Activated CD4-positive, alpha-beta T cell treated with anti-CD3 and anti-CD28 coated beads for 36 hours (primary cell): ENCODE results near the gene VPS33A. TPM values are rescaled to one million over a fixed set of nuclear protein-coding genes. Genes with fewer than 3 reads are reported as not detected.

Source experiments
- ATAC-seq: fragments of 200-7000 bp; cut with Tn5 transposase; one replicate; pipeline ENCODE4 v1.10.0; 2021; ENCODE audit warnings: mild to moderate bottlenecking, moderate library complexity
- CTCF ChIA-PET: fragments of 350-600 bp; sonication (Branson Sonifier 250); formaldehyde crosslinking; loops from one replicate; lab custom pipeline; 2021; ENCODE audit warnings: antibody characterized with exemption; lab: Charles Lee
- POLR2A ChIA-PET: fragments of 350-600 bp; sonication (Branson Sonifier 250); formaldehyde crosslinking; loops from one replicate; lab custom pipeline; 2021; ENCODE audit warnings: antibody characterized with exemption, inconsistent platforms; lab: Charles Lee
- DNase-seq: peaks from one replicate; pipeline ENCODE4 v3.0.0-alpha.2; 2020
- H3K27ac Mint-ChIP-seq: one replicate; pipeline ENCODE4 v1.8.0; 2021; ENCODE audit warnings: mixed read lengths
- H3K27me3 Mint-ChIP-seq: one replicate; pipeline ENCODE4 v1.8.0; 2021; ENCODE audit warnings: mixed read lengths
- H3K36me3 Mint-ChIP-seq: one replicate; pipeline ENCODE4 v1.8.0; 2021; ENCODE audit warnings: low read depth, mixed read lengths
- H3K4me1 Mint-ChIP-seq: one replicate; pipeline ENCODE4 v1.8.0; 2021; ENCODE audit warnings: mixed read lengths
- H3K4me3 Mint-ChIP-seq: one replicate; pipeline ENCODE4 v1.8.0; 2021; ENCODE audit warnings: mild to moderate bottlenecking, moderate library complexity, mixed read lengths
- H3K9me3 Mint-ChIP-seq: one replicate; pipeline ENCODE4 v1.8.0; 2021; ENCODE audit warnings: low read depth, mixed read lengths
- intact Hi-C, 2 experiments: fragments of 100-400 bp; cut with DNase I in 1 of 2; cut with micrococcal nuclease in 1 of 2; formaldehyde crosslinking; loops; one replicate each; pipeline versions ENCODE4 v1.14.2 to v1.15.1; 2022 to 2024; cut with DNase I, micrococcal nuclease
- total RNA-seq, 2 experiments: library from RNA; stranded (reverse); gene quantifications; one replicate each; pipeline ENCODE4 v1.2.3, GENCODE V29; 2021

Gene VPS33A
- total RNA-seq, 2 experiments from 2014 or later = 24.8 to 26.4 TPM

DNA sequence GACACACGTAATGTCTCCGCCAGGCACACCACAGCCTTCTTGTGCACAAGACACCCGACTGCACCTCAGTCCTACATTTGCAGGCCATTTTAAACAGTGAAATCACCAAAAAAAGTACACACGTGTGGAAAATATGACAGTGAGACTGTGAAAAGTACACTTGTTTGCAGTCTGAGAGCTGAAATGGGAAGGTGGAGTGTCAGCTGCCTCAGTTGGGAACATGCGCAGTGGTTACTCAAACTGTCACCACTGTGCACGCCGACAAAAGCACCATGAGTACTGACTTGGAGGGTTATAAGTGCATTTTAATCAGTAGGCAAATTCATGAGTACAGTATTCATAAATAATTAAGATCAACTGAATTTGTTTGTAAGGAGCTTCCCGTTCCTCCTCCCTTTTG is 15.8 kb downstream of the VPS33A start:
- ATAC-seq (no peak), DNase-seq (no peak)
- Mint-ChIP-seq H3K4me1 (peaks cover 9% of the 10 kb centered on the region), H3K9me3 (no peaks in the 10 kb centered on the region), H3K27ac (no peak overlapping the region), H3K36me3 (peaks cover 24% of the 10 kb centered on the region), H3K4me3 (no peak overlapping the region), H3K27me3 (no peaks in the 10 kb centered on the region)
- ChIA-PET CTCF (interaction anchor here (0.6 kb wide), 1 partner anchor 200 kb away, joined by 3 read pairs; no protein-coding TSS in a partner anchor), POLR2A (no interaction called here)
- intact Hi-C loops = no loop called here

DNA sequence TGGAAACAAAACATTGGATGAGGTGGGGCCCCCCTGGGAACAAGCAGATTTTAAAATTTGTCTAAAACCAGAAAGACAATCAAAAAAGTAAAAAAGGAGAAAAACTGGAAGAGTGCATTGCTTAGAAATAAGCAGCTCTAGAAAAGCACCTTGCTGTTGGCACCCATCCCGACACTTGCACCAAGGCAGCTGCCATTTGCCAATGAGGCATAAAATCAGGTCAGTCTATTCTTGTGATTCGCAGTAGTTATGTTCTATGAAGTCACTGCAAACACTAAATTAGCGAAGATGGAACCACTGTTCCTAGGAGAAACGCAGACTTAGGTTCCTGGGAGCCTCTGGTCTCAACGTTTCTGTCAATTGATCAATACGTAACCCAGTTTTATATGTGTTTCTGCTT is 16.2 kb downstream of the VPS33A start:
- H3K4me3 Mint-ChIP-seq = no peak overlapping the region
- peaks cover 22% of the 10 kb centered on the region for H3K36me3 Mint-ChIP-seq
- ATAC-seq = no peak
- intact Hi-C loops = no loop called here
- H3K9me3 Mint-ChIP-seq = no peaks in the 10 kb centered on the region
- ChIA-PET POLR2A (no interaction called here), CTCF (interaction anchor here (0.6 kb wide), 1 partner anchor 199 kb away, joined by 3 read pairs; no protein-coding TSS in a partner anchor)
- no peaks in the 10 kb centered on the region for H3K27me3 Mint-ChIP-seq
- no peak overlapping the region for H3K27ac Mint-ChIP-seq
- peaks cover 14% of the 10 kb centered on the region for H3K4me1 Mint-ChIP-seq
- DNase-seq = no peak

DNA sequence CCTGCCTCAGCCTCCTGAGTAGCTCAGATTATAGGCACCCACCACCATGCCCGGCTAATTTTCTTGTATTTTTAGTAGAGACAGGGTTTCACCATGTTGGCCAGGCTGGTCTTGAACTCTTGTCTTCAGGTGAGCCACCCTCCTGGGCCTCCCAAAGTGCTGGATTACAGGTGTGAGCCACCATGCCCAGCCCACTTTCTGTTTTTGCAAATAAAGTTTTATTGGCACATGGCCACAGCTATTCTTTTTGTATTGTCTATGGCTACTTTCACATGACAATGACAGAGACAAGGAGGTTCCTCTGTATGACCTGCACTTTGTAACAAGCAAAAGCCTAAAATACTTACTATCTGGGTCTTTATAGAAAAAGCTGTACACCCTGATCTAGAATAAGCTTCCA is 20.7 kb downstream of the VPS33A start:
- H3K4me3 Mint-ChIP-seq = peak overlapping the region; percentile 64
- ChIA-PET CTCF (interaction anchor here (0.5 to 1.5 kb wide), 6 partner anchors 20 to 1772 kb away, joined by 3 to 6 read pairs (median 3); partner anchors contain the start of genes DIABLO and VPS33A), POLR2A (no interaction called here)
- DNase-seq = no peak
- intact Hi-C loops = loop anchor here in 1 of 2 experiments (2.0 kb wide), 1 partner anchor 19 kb away; the partner anchor contains the start of gene DIABLO
- no peaks in the 10 kb centered on the region for H3K9me3 Mint-ChIP-seq
- peaks cover 27% of the 10 kb centered on the region for H3K4me1 Mint-ChIP-seq
- H3K27ac Mint-ChIP-seq = peak overlapping the region; percentile 70
- no peak for ATAC-seq
- H3K27me3 Mint-ChIP-seq = no peaks in the 10 kb centered on the region
- peaks cover 32% of the 10 kb centered on the region for H3K36me3 Mint-ChIP-seq

DNA sequence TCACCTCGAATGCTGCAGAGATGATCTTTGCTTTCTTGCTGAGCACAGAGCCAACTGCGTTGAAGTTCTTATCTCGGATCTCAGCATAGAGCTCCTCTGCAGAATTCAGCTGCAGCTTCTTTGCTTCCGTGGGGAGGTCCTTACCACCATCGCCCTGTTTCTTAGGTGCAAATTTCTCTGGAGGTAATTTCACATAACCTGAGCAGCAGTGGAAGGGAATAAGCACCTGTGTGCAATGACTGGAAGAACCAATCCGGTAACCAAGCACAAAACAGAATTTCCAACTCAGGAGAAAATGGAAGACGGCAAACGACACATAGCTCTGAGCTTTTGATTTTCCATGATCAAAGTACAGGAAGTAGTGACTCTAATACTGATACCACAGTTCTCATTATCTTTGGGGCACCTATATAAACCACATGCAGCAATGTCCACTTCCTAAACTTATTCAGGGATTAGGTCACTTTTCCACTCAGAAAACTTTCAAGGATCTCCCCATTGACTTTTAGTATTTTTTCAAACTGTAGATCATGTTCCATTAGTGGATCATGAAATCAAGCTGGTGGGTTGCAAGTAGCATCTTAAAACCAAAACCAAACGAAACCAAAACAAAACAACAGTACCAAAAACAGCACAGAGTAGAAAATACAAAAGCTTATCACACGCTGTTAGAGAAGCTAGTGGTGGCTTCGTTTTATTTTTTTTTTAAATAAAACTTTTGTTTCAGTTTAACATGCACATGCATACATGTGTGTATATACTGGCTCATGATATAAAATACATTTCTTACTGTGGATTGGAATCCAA is 21.5 kb downstream of the VPS33A start:
- ATAC-seq (peak; percentile 84), DNase-seq (no peak)
- H3K27me3 Mint-ChIP-seq = no peaks in the 10 kb centered on the region
- ChIA-PET CTCF (interaction anchor here (0.7 to 1.6 kb wide), 8 partner anchors 11 to 327 kb away, joined by 3 to 7 read pairs (median 3); partner anchors contain the start of genes CFAP251 and VPS33A), POLR2A (interaction anchor here (0.7 to 1.1 kb wide), 4 partner anchors 19 to 84 kb away, joined by 3 to 7 read pairs (median 5); partner anchors contain the start of gene DIABLO)
- H3K4me1 Mint-ChIP-seq = peaks cover 28% of the 10 kb centered on the region
- peak overlapping the region; percentile 92 for H3K27ac Mint-ChIP-seq
- intact Hi-C loops = loop anchor here in 1 of 2 experiments (2.0 kb wide), 1 partner anchor 18 kb away; the partner anchor contains the start of gene DIABLO
- H3K4me3 Mint-ChIP-seq = peak overlapping the region; percentile 64
- peaks cover 35% of the 10 kb centered on the region for H3K36me3 Mint-ChIP-seq
- H3K9me3 Mint-ChIP-seq = no peaks in the 10 kb centered on the region

DNA sequence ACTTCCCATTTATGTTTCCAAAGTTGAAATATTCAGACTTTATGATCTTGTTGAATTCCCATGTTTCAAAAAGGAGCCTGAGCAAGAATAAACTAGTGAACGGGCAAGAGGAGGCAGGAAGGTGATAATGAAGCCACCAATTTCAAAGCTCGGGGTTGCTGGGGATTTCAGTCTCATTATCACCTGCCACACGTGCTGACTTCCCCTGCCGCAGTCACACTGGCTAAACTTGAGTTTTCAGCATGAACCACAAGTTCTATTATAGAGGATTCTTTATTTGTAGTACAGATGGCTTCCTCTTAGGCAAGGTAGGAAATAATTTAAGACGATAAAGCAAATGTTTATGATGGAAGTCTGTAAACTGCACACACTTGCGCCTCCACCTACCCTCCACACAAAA is 22.3 kb downstream of the VPS33A start:
- no peaks in the 10 kb centered on the region for H3K27me3 Mint-ChIP-seq
- CTCF ChIA-PET = interaction anchor here (0.9 to 1.6 kb wide), 4 partner anchors 11 to 38 kb away, joined by 3 to 6 read pairs (median 4); partner anchors contain the start of gene VPS33A
- ATAC-seq (peak; percentile 16), DNase-seq (no peak)
- H3K27ac Mint-ChIP-seq = peak overlapping the region; percentile 92
- intact Hi-C loops = loop anchor here in 1 of 2 experiments (2.0 kb wide), 1 partner anchor 17 kb away; the partner anchor contains the start of gene DIABLO
- no peaks in the 10 kb centered on the region for H3K9me3 Mint-ChIP-seq
- H3K36me3 Mint-ChIP-seq = peaks cover 29% of the 10 kb centered on the region
- peak overlapping the region; percentile 64 for H3K4me3 Mint-ChIP-seq
- POLR2A ChIA-PET = interaction anchor here (1.0 to 1.1 kb wide), 2 partner anchors 18 to 23 kb away, joined by 6 to 7 read pairs; partner anchors contain the start of gene DIABLO
- H3K4me1 Mint-ChIP-seq = peaks cover 28% of the 10 kb centered on the region

DNA sequence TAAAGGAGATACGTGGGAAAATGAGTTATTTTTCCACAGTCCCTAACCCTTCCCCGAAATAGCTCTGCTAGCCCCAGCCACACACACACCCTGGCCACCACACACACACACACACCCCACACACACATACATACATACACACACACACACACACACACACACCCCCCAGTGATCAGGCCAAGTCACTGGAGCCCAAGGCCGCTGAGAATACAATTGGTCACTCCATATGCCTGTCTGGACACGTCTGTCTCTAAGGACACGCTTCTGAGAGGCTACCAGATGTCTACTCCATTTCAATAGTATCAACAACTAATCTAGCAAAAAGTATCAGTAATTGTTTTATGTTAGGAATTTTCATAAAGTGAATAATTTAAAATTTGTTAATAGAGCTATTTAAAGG is 27.4 kb downstream of the VPS33A start:
- ATAC-seq (no peak), DNase-seq (no peak)
- peaks cover 32% of the 10 kb centered on the region for H3K36me3 Mint-ChIP-seq
- H3K27ac Mint-ChIP-seq = no peak overlapping the region
- H3K27me3 Mint-ChIP-seq = no peaks in the 10 kb centered on the region
- no peaks in the 10 kb centered on the region for H3K9me3 Mint-ChIP-seq
- CTCF ChIA-PET = interaction anchor here (0.6 kb wide), 1 partner anchor 123 kb away, joined by 3 read pairs; no protein-coding TSS in a partner anchor
- intact Hi-C loops = no loop called here
- POLR2A ChIA-PET = interaction anchor here (0.6 kb wide), 1 partner anchor 85 kb away, joined by 4 read pairs; no protein-coding TSS in a partner anchor
- H3K4me3 Mint-ChIP-seq = no peak overlapping the region
- H3K4me1 Mint-ChIP-seq = peaks cover 7% of the 10 kb centered on the region

DNA sequence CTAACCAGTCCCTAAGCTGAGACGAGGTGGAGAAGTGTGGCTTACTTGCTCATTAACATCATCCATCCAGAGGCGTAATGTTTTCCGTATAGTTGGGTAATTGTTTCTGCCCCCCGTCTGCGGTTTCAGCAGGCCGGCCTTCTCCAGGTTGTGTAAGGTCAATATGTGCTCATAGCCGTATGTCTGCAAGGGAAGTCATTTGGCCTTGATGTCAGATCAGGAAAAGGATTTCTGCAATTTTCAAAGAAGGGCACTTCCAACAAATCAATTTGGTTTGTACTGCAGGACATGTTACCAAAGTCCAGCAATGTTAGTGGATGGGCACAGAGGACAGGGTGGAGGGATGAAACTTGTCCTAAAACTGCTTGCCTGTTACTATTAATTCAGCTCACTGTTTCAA is 30.6 kb downstream of the VPS33A start:
- DNase-seq (no peak), ATAC-seq (no peak)
- Mint-ChIP-seq H3K9me3 (no peaks in the 10 kb centered on the region), H3K4me1 (peaks cover 2% of the 10 kb centered on the region), H3K27me3 (no peaks in the 10 kb centered on the region), H3K4me3 (no peak overlapping the region), H3K36me3 (peaks cover 35% of the 10 kb centered on the region), H3K27ac (no peak overlapping the region)
- ChIA-PET CTCF (interaction anchor here (0.7 kb wide), 1 partner anchor 19 kb away, joined by 3 read pairs; no protein-coding TSS in a partner anchor), POLR2A (no interaction called here)
- intact Hi-C loops = no loop called here

DNA sequence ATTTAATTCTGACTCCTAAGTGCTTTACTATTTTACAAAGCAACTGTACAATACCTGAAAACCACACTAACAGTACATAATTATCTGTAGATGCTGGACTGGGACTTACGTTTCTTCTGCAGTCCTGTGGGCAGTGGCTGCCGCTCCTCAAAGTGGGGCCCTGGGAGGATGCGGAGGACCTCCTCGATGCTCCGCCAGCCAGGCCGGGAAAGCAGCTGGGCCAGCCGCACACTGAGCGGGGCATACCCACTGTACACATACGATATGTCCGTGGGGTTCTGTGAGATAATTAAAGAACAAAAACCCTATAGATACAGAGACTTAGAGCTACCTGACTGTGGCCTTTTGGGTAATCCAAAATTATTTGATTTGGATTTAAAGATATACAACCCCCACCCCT is 33.6 kb downstream of the VPS33A start:
- ChIA-PET CTCF (interaction anchor here (0.8 to 1.4 kb wide), 4 partner anchors 11 to 109 kb away, joined by 3 to 4 read pairs (median 3); no protein-coding TSS in a partner anchor), POLR2A (interaction anchor here (0.6 kb wide), 1 partner anchor 9 kb away, joined by 3 read pairs; no protein-coding TSS in a partner anchor)
- no peaks in the 10 kb centered on the region for H3K27me3 Mint-ChIP-seq
- H3K36me3 Mint-ChIP-seq = peaks cover 27% of the 10 kb centered on the region
- intact Hi-C loops = no loop called here
- DNase-seq (no peak), ATAC-seq (no peak)
- H3K4me1 Mint-ChIP-seq = no peaks in the 10 kb centered on the region
- no peaks in the 10 kb centered on the region for H3K9me3 Mint-ChIP-seq
- H3K4me3 Mint-ChIP-seq = no peak overlapping the region
- no peak overlapping the region for H3K27ac Mint-ChIP-seq

DNA sequence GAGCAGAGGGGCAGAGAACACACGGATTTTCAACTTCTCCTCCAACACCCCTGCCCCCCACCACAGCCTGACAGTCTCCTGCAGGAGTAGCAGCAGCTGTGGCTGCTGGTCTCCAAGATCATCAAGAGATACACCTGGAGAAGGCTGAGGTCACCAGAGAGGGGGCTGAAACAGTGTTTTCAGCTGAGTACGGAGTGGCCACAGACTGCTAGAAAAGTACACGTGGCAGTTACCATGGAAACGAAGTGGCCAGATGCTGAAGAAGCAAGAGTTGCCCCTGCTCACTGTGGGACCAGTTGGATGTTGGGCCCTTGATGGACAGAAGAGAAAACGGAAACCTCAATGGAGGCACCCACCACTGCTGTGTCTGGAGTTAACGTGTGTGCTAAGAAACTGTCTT is 35.5 kb downstream of the VPS33A start:
- ChIA-PET POLR2A (no interaction called here), CTCF (no interaction called here)
- DNase-seq (no peak), ATAC-seq (no peak)
- H3K4me1 Mint-ChIP-seq = peaks cover 7% of the 10 kb centered on the region
- H3K36me3 Mint-ChIP-seq = peaks cover 22% of the 10 kb centered on the region
- no peaks in the 10 kb centered on the region for H3K9me3 Mint-ChIP-seq
- intact Hi-C loops = no loop called here
- no peak overlapping the region for H3K4me3 Mint-ChIP-seq
- no peak overlapping the region for H3K27ac Mint-ChIP-seq
- no peaks in the 10 kb centered on the region for H3K27me3 Mint-ChIP-seq

DNA sequence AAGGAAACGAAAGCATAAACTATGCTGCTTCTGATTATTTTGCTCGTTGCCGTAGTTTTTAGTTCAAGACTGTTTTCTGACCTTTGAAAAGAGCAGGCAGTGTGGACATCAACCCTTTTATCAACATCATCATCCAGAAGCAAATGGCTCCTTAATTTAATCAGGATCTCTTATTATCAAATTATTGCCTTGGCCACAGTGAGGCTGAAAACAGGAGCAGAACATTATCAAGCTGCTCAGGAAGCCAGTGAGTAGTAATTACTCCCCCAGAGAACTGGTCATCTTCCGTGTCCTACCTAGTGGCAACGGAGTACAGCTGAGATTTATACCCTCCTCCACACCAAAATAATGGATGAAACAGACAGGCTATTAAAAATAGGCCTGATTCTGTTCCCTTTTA is 38.2 kb downstream of the VPS33A start:
- Mint-ChIP-seq H3K9me3 (no peaks in the 10 kb centered on the region), H3K27me3 (no peaks in the 10 kb centered on the region), H3K4me3 (no peak overlapping the region), H3K36me3 (peaks cover 24% of the 10 kb centered on the region), H3K4me1 (peaks cover 21% of the 10 kb centered on the region), H3K27ac (no peak overlapping the region)
- DNase-seq (no peak), ATAC-seq (no peak)
- ChIA-PET CTCF (no interaction called here), POLR2A (no interaction called here)
- intact Hi-C loops = loop anchor here (5.0 kb wide), 3 partner anchors 516 to 1101 kb away; partner anchors contain the start of genes HIP1R (in 1 of the 2) and TMEM120B (in 1 of the 2)

DNA sequence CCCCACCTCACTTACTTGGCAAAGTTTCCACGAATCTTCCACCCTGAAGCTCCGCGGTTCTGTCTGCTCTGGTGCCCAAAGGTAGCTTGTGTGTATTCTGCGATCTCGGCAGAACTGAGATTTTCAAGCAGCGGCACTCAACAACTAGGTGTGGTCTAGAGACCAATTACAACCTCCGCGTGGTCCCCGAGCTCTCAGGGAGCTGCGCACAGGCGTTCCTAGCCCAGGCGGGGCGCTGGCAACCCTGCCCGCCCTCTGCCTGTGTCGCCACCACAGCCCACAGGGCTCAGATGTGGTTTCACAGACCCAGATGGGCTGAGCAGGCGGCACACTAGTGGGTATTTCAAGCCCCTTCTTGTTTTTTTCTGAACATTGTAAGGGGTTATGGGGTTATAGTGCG is 39.0 kb downstream of the VPS33A start:
- peaks cover 27% of the 10 kb centered on the region for H3K36me3 Mint-ChIP-seq

More for the DNA sequence above, 39.0 kb downstream of the VPS33A start:
- DNase-seq (no peak), ATAC-seq (no peak)
- intact Hi-C loops = loop anchor here (2.0 to 5.0 kb wide), 5 partner anchors 17 to 1100 kb away; partner anchors contain the start of genes HIP1R (in 1 of the 2) and TMEM120B (in 1 of the 2)
- ChIA-PET POLR2A (interaction anchor here (0.7 kb wide), 1 partner anchor 988 kb away, joined by 3 read pairs; no protein-coding TSS in a partner anchor), CTCF (interaction anchor here (0.6 to 1.2 kb wide), 3 partner anchors 36 to 244 kb away, joined by 3 to 5 read pairs (median 4); no protein-coding TSS in a partner anchor)
- no peak overlapping the region for H3K27ac Mint-ChIP-seq
- H3K4me1 Mint-ChIP-seq = peaks cover 23% of the 10 kb centered on the region
- no peaks in the 10 kb centered on the region for H3K27me3 Mint-ChIP-seq
- H3K9me3 Mint-ChIP-seq = no peaks in the 10 kb centered on the region
- H3K4me3 Mint-ChIP-seq = peak overlapping the region; percentile 92
